Measurements from ENCODE around the gene MYCT1. TPM values are rescaled to one million over a fixed set of nuclear protein-coding genes. Genes with fewer than 3 reads are reported as not detected.
"Not testable (repeated sequence)": the region's sequence is repeated elsewhere in the genome, so short reads cannot be mapped to it uniquely, and the experiment has no call there.

The MYCT1 gene
- total RNA-seq, 1 donor from 2014 or later: 9.6 TPM

DNA sequence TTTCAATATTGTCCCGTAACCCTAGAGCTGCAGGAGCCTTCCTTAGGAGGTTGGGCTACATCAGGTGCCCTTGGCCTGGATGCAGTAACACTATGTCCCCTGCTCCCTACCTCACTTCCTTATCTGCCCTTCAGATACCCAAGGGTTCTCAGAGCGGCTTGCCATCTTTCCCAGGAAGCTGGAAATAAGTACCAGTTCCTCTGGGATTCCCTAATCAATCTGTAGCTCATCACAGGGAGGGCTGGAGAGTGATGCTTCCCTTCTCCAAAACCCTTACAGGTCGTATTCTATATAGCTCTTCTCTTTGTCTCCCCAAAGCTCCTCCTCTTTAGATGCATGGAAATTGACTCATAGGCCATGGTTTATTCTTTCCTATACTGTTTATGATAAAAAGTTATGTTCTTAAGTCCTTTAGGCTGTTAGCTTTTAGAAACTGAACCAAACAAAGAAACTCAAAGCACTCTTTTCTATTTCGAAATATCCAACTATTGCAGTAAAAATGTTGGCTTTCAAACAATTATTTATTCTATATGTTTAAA, 4.2 kb downstream of the MYCT1 start:
- Histone ChIP-seq H3K4me3 (ENCODE audit: low read depth, low read length) (no peak overlapping the region), H3K27me3 (ENCODE audit: control insufficient read depth, insufficient read depth, low read length) (no peaks in the 10 kb centered on the region), H3K36me3 (ENCODE audit: control insufficient read depth, insufficient read depth, low read length) (no peaks in the 10 kb centered on the region)
- no peak for DNase-seq (ENCODE audit: low read depth)
- TF ChIP-seq, protein P1, sequence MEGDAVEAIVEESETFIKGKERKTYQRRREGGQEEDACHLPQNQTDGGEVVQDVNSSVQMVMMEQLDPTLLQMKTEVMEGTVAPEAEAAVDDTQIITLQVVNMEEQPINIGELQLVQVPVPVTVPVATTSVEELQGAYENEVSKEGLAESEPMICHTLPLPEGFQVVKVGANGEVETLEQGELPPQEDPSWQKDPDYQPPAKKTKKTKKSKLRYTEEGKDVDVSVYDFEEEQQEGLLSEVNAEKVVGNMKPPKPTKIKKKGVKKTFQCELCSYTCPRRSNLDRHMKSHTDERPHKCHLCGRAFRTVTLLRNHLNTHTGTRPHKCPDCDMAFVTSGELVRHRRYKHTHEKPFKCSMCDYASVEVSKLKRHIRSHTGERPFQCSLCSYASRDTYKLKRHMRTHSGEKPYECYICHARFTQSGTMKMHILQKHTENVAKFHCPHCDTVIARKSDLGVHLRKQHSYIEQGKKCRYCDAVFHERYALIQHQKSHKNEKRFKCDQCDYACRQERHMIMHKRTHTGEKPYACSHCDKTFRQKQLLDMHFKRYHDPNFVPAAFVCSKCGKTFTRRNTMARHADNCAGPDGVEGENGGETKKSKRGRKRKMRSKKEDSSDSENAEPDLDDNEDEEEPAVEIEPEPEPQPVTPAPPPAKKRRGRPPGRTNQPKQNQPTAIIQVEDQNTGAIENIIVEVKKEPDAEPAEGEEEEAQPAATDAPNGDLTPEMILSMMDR (IDR thresholded peaks at IDR 0.05; ENCODE audit: insufficient read depth, low read length, poor library complexity, severe bottlenecking): no peak

- not testable (repeated sequence) for H3K27me3 ChIP-seq (ENCODE audit: control insufficient read depth, insufficient read depth, low read length); H3K4me3 ChIP-seq (ENCODE audit: low read depth, low read length); DNase-seq (ENCODE audit: low read depth); H3K36me3 ChIP-seq (ENCODE audit: control insufficient read depth, insufficient read depth, low read length)
Observed at GRCh38 chr6:152703750-152704149, 6.1 kb downstream of the MYCT1 start.

DNA sequence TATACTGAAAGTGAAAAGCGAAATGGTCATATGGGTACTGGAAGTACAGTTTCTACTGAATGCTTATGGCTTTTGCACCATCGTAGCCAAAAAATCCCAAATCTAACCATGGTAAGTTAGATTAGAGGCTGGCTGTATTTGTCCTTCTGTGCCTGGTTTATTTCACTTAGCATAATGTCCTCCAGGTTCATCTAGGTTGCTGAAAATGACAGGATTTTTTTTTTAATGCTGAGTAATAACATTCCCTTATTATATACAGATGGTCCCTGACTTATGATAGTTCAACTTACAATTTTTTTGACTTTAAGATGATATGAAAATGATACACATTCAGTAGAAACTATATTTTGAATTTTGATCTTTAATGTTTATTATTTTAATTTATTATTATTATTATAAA, 7.6 kb downstream of the MYCT1 start:
- H3K4me3 ChIP-seq (ENCODE audit: low read depth, low read length): no peak overlapping the region
- no peak for DNase-seq (ENCODE audit: low read depth)
- no peaks in the 10 kb centered on the region for H3K36me3 ChIP-seq (ENCODE audit: control insufficient read depth, insufficient read depth, low read length)
- TF ChIP-seq, protein P1 (IDR thresholded peaks at IDR 0.05; ENCODE audit: insufficient read depth, low read length, poor library complexity, severe bottlenecking): no peak
- H3K27me3 ChIP-seq (ENCODE audit: control insufficient read depth, insufficient read depth, low read length): no peaks in the 10 kb centered on the region

GRCh38 chr6:152716322-152716721, 18.6 kb downstream of the MYCT1 start:
- Histone ChIP-seq H3K4me3 (ENCODE audit: low read depth, low read length) (no peak overlapping the region), H3K36me3 (ENCODE audit: control insufficient read depth, insufficient read depth, low read length) (no peaks in the 10 kb centered on the region), H3K27me3 (ENCODE audit: control insufficient read depth, insufficient read depth, low read length) (no peaks in the 10 kb centered on the region)
- no peak for DNase-seq (ENCODE audit: low read depth)
- TF ChIP-seq, protein P1 (IDR thresholded peaks at IDR 0.05; ENCODE audit: insufficient read depth, low read length, poor library complexity, severe bottlenecking): no peak

DNA sequence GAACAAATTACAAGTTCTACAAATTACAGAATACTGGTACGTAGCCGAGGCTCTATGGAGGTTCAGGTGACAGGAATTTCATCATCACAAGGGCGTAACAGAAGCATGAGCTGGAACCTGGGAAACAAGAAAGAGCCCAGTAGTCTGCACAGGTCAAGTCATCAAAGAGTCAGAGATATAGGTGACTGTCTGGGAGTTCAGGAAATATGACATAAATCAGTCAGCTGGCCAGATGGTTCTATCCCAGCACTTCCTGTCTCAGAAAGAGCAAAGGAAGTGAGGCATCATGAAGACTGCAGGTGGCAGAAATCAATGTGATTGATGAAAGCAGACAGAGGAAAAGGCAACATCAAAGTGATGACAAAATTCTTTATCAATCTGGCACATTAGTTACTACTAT, 23.3 kb downstream of the MYCT1 start:
- TF ChIP-seq, protein P1 (IDR thresholded peaks at IDR 0.05; ENCODE audit: insufficient read depth, low read length, poor library complexity, severe bottlenecking): no peak
- Histone ChIP-seq H3K27me3 (ENCODE audit: control insufficient read depth, insufficient read depth, low read length) (no peaks in the 10 kb centered on the region), H3K4me3 (ENCODE audit: low read depth, low read length) (no peak overlapping the region), H3K36me3 (ENCODE audit: control insufficient read depth, insufficient read depth, low read length) (no peaks in the 10 kb centered on the region)
- peak; percentile 28 for DNase-seq (ENCODE audit: low read depth)

- H3K36me3 ChIP-seq (ENCODE audit: control insufficient read depth, insufficient read depth, low read length): no peaks in the 10 kb centered on the region
- H3K27me3 ChIP-seq (ENCODE audit: control insufficient read depth, insufficient read depth, low read length): no peaks in the 10 kb centered on the region
- no peak for DNase-seq (ENCODE audit: low read depth)
- TF ChIP-seq, protein P1 (IDR thresholded peaks at IDR 0.05; ENCODE audit: insufficient read depth, low read length, poor library complexity, severe bottlenecking): no peak
- H3K4me3 ChIP-seq (ENCODE audit: low read depth, low read length): no peak overlapping the region
Observed at GRCh38 chr6:152721956-152722355, 24.3 kb downstream of the MYCT1 start.

Measured in kidney epithelial cell (primary cell).